Measurements from ENCODE around the gene TMPRSS4.

DNA sequence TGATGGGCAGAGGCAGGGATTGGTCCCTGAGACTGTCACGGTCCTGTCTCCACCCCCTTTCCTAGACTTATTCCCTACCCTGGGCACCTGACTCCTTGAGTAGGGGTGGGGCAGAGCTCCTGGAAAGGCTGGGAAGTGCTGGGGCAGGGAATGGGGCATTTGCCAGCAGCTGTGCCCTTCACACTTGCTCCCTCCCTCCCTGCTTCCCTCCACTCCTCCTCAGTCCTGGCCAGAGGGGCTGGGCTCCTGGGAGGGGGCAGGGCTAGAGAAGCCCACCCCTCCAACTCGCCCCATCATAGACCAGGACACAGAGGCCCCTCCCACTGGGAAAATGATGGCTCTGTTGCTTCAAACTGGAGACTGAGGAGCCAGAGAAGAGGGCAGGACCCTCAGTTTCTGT is 88.0 kb downstream of the TMPRSS4 start:
- no peak for TF ChIP-seq CTCF (IDR thresholded peaks at IDR 0.05; ENCODE audit: low read depth, low read length, missing input control)
- TF ChIP-seq SP1 (IDR thresholded peaks at IDR 0.05): no peak
- TF ChIP-seq, protein P1, sequence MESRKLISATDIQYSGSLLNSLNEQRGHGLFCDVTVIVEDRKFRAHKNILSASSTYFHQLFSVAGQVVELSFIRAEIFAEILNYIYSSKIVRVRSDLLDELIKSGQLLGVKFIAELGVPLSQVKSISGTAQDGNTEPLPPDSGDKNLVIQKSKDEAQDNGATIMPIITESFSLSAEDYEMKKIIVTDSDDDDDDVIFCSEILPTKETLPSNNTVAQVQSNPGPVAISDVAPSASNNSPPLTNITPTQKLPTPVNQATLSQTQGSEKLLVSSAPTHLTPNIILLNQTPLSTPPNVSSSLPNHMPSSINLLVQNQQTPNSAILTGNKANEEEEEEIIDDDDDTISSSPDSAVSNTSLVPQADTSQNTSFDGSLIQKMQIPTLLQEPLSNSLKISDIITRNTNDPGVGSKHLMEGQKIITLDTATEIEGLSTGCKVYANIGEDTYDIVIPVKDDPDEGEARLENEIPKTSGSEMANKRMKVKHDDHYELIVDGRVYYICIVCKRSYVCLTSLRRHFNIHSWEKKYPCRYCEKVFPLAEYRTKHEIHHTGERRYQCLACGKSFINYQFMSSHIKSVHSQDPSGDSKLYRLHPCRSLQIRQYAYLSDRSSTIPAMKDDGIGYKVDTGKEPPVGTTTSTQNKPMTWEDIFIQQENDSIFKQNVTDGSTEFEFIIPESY (IDR thresholded peaks at IDR 0.05): no peak
- TF ChIP-seq GABPA (IDR thresholded peaks at IDR 0.05 in 1 of 2, conservative IDR thresholded peaks at IDR 0.05 in 1 of 2): no peak
- TF ChIP-seq NR2F2 (IDR thresholded peaks at IDR 0.05): no peak
